ES-I3 (cell line): ENCODE measurements around the gene DYNC1I1.

Source experiments
- H3K36me3 ChIP-seq: 2 replicates; pipeline ENCODE4 v1.6.1; 2013; ENCODE audit warnings: mild to moderate bottlenecking, low read length, control low read depth, moderate library complexity; ENCODE audit not compliant: insufficient read depth
- H3K4me1 ChIP-seq: 2 replicates; pipeline ENCODE4 v1.6.1; 2013; ENCODE audit warnings: mild to moderate bottlenecking, control low read depth, low read length; ENCODE audit not compliant: insufficient read depth
- H3K9ac ChIP-seq: 2 replicates; pipeline ENCODE4 v1.6.1; 2013; ENCODE audit warnings: low read depth, mild to moderate bottlenecking, low read length, moderate library complexity
- H3K9me3 ChIP-seq: 2 replicates; pipeline ENCODE4 v1.6.1; 2013; ENCODE audit warnings: mild to moderate bottlenecking, low read length, moderate library complexity; ENCODE audit not compliant: control insufficient read depth, insufficient read depth

The DYNC1I1 gene

GRCh38 chr7:95997632-95998031 lies 225.3 kb downstream of the DYNC1I1 start:
- H3K4me1 ChIP-seq, result no peaks in the 10 kb centered on the region
- H3K9ac ChIP-seq, result no peak overlapping the region
- H3K36me3 ChIP-seq, result no peaks in the 10 kb centered on the region
- no peaks in the 10 kb centered on the region for H3K9me3 ChIP-seq

GRCh38 chr7:95999481-95999880 lies 227.1 kb downstream of the DYNC1I1 start:
- no peak overlapping the region for H3K9ac ChIP-seq
- H3K4me1 ChIP-seq, result no peaks in the 10 kb centered on the region
- no peaks in the 10 kb centered on the region for H3K9me3 ChIP-seq
- no peaks in the 10 kb centered on the region for H3K36me3 ChIP-seq

- Histone ChIP-seq H3K4me1 (no peaks in the 10 kb centered on the region), H3K9ac (no peak overlapping the region), H3K36me3 (no peaks in the 10 kb centered on the region), H3K9me3 (no peaks in the 10 kb centered on the region)
Observed at GRCh38 chr7:96004578-96004977, 232.2 kb downstream of the DYNC1I1 start.

GRCh38 chr7:96005271-96005670 lies 232.9 kb downstream of the DYNC1I1 start:
- Histone ChIP-seq H3K4me1 (no peaks in the 10 kb centered on the region), H3K9me3 (no peaks in the 10 kb centered on the region), H3K9ac (no peak overlapping the region), H3K36me3 (no peaks in the 10 kb centered on the region)

- peaks cover 3% of the 10 kb centered on the region; the same call in 1 of the 2 replicates for H3K4me1 ChIP-seq
- no peak overlapping the region for H3K9ac ChIP-seq
- no peaks in the 10 kb centered on the region for H3K9me3 ChIP-seq
- no peaks in the 10 kb centered on the region for H3K36me3 ChIP-seq
Observed at GRCh38 chr7:96009148-96009547, 236.8 kb downstream of the DYNC1I1 start.

GRCh38 chr7:96013836-96014235 lies 241.5 kb downstream of the DYNC1I1 start:
- Histone ChIP-seq H3K4me1 (peaks cover 5% of the 10 kb centered on the region; the same call in 1 of the 2 replicates), H3K36me3 (no peaks in the 10 kb centered on the region), H3K9ac (no peak overlapping the region), H3K9me3 (no peaks in the 10 kb centered on the region)

- Histone ChIP-seq H3K36me3 (no peaks in the 10 kb centered on the region), H3K4me1 (peaks cover 5% of the 10 kb centered on the region; the same call in 1 of the 2 replicates), H3K9me3 (no peaks in the 10 kb centered on the region), H3K9ac (no peak overlapping the region)
Observed at GRCh38 chr7:96014617-96015016, 242.3 kb downstream of the DYNC1I1 start.

- H3K9me3 ChIP-seq, result no peaks in the 10 kb centered on the region
- H3K9ac ChIP-seq, result no peak overlapping the region
- no peaks in the 10 kb centered on the region for H3K36me3 ChIP-seq
- peaks cover 5% of the 10 kb centered on the region; the same call in 1 of the 2 replicates for H3K4me1 ChIP-seq
Observed at GRCh38 chr7:96016056-96016586, 243.8 kb downstream of the DYNC1I1 start.

GRCh38 chr7:96016735-96017134 lies 244.4 kb downstream of the DYNC1I1 start:
- Histone ChIP-seq H3K4me1 (peaks cover 5% of the 10 kb centered on the region; the same call in 1 of the 2 replicates), H3K9ac (no peak overlapping the region), H3K9me3 (no peaks in the 10 kb centered on the region), H3K36me3 (no peaks in the 10 kb centered on the region)

- no peak overlapping the region for H3K9ac ChIP-seq
- no peaks in the 10 kb centered on the region for H3K9me3 ChIP-seq
- peaks cover 5% of the 10 kb centered on the region; the same call in 1 of the 2 replicates for H3K4me1 ChIP-seq
- H3K36me3 ChIP-seq, result no peaks in the 10 kb centered on the region
Observed at GRCh38 chr7:96017877-96018276, 245.5 kb downstream of the DYNC1I1 start.

GRCh38 chr7:96021568-96021967 lies 249.2 kb downstream of the DYNC1I1 start:
- Histone ChIP-seq H3K9me3 (no peaks in the 10 kb centered on the region), H3K4me1 (no peaks in the 10 kb centered on the region), H3K9ac (no peak overlapping the region), H3K36me3 (no peaks in the 10 kb centered on the region)

- Histone ChIP-seq H3K9ac (no peak overlapping the region), H3K36me3 (no peaks in the 10 kb centered on the region), H3K4me1 (no peaks in the 10 kb centered on the region), H3K9me3 (no peaks in the 10 kb centered on the region)
Observed at GRCh38 chr7:96023387-96023786, 251.0 kb downstream of the DYNC1I1 start.

GRCh38 chr7:96026010-96026409 lies 253.7 kb downstream of the DYNC1I1 start:
- Histone ChIP-seq H3K36me3 (no peaks in the 10 kb centered on the region), H3K9me3 (no peaks in the 10 kb centered on the region; the same call in 1 of the 2 replicates), H3K4me1 (no peaks in the 10 kb centered on the region), H3K9ac (no peak overlapping the region)

GRCh38 chr7:96026611-96027010 lies 254.3 kb downstream of the DYNC1I1 start:
- Histone ChIP-seq H3K9me3 (no peaks in the 10 kb centered on the region; the same call in 1 of the 2 replicates), H3K9ac (no peak overlapping the region), H3K36me3 (no peaks in the 10 kb centered on the region), H3K4me1 (no peaks in the 10 kb centered on the region)

- H3K36me3 ChIP-seq, result no peaks in the 10 kb centered on the region
- H3K4me1 ChIP-seq, result no peaks in the 10 kb centered on the region
- H3K9ac ChIP-seq, result no peak overlapping the region
- H3K9me3 ChIP-seq, result no peaks in the 10 kb centered on the region; the same call in 1 of the 2 replicates
Observed at GRCh38 chr7:96028729-96029128, 256.4 kb downstream of the DYNC1I1 start.
